Hematopoietic multipotent progenitor cell treated with erythropoietin and hydrocortisone succinate and interleukin-3 and kit ligand, for 6 days (in vitro differentiated cells): ENCODE data around the gene CCDC33.
A peak's percentile ranks its signal among the peaks of the same experiment; 100 is the strongest.

Experiments used
- DNase-seq: peaks from one replicate; pipeline ENCODE4 v3.0.0-alpha.2; 2015

Gene CCDC33

DNA sequence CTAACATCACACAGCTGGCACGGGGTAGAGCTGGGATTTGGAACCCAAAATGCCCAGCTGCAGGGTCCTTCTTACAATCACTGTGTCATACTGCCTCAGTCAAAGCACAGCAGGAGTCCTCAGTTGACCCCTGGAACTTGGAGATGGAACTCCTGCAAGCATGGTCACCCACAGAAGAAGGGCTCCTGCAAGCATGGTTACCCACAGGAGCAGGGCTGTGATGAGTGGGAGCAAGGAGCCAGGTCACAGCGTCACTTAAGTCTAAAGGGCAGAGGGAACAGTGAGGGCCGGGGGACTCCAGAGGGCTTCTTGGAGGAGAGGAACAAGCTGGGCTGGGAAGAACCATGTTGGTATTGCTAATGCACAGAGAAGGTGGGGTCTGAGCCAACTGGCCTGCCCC, 24.9 kb downstream of the CCDC33 start:
- no peak for DNase-seq

DNA sequence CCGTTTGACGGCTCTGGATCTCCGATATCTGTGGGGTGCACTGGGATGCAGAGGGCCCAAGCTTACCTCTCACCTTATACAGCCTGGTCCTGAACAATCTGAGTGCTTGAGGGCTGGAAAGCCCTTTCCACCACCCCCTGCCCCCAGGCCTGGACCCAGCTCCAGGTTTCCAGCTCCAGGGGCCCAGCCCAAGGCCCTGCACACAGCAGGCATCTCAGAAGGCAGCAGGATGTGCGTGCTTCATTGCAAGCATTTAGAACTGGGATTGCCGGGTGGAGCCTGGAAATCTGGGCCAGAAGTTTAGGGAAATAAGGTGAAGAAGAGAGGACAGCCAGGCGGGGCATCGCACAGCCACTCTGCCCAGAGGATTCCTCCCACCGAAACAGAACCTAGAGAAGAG, 25.6 kb downstream of the CCDC33 start:
- no peak for DNase-seq

DNA sequence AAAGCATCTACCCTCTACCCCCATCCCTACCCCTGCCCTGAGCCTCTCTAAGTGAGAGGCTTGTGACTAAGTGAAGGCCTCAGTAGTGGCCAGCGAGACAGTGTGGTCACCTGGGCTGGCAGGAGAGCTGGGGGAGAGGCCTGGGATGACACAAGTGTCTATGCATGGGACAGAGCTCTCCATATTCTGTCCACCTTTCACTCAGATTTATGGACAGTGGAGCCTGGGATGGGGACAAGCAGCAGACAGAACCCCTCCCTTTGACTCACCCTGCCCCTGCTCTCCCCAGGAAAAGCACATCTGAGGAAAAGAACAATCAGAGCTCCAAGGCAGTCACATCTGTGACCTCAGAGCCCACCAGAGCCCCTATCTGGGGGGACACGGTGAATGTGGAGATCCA, 26.0 kb downstream of the CCDC33 start:
- DNase-seq, result no peak

DNA sequence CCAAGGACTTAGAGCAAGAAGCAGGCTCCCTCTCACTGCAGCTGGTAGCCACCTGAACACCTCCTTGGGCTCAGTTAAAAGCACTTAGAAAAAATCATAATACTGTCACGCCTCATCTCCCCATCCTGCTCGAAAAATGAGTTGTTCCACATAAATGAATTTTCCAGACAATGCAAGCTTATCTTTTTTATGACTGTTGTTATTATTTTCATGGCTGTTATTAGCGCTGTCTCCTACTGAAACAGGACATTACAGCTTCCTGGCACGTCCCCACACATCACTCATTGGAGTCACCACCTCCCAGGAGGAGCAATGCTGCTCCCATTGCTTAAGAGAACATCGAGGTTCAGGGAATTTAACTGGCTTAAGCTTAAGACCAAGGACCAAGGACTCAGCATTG, 26.5 kb downstream of the CCDC33 start:
- no peak for DNase-seq

DNA sequence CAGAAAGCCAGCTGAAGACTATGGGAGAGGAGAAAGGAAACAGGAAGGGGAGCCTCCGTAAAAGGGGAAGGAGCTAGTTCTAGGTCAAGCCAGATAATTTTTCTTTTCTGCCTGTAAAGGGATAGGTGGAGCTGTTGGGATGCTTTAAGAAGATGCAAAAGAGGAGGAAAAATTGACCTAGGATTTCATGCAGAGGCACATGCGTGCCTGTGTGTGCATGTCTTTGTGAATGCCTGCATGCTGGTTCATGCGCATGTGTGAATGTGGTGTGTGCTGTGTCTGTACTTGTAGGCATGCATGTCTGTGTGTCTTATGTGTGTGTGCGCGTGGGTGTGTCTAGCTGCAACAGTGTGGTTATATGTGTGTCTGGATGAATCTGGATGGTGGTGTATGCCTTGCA, 27.3 kb downstream of the CCDC33 start:
- DNase-seq, result no peak

DNA sequence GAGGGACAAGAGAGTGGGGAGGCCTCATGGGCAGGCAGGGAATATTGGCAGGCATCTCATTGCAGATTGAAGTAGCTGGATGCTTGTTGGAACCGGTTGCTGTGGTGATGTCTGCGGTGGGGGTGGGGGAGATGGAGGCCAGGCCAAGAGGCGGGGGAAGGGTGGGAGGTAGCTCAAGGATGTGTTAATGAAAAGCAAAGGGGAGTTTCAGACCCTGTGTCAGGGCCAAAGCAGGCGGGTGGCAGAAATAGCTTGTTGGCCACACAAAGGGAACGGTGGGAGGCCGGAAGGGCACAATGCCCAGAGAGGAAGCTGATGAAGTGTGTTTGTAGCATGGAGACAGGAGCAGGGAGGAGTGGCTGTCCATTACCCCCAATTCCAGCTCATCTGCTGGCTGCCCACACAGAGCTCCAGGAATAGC, 28.0 kb downstream of the CCDC33 start:
- no peak for DNase-seq

DNA sequence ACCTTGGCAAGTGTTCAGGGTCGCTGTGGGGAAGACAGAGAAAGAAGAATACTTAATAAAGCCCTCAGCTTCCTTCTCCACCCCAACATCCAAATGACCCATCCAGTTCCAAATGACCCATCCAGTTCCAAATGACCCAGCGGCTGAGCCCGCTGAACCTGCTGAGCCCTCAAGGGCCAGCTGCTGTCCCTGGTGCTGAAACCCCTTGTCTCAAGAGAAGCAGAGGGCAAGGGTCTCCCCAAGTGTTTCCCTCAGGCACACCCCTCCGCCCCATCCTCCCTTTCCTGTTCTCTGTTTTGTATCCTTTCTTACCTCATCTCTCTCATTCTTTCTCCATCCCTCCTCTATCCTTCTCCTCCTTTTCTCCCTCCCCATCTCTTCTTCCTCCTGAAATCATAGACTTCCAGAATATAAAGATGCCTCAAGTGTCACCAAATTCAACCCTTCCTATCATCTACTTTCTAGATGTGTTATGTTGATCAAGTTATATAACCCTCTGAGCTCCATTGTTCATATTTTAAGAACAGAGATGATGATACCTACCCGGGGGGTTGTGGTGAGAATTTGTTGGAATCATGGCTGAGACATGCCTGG, 29.0 kb downstream of the CCDC33 start:
- peak; percentile 74 for DNase-seq

DNA sequence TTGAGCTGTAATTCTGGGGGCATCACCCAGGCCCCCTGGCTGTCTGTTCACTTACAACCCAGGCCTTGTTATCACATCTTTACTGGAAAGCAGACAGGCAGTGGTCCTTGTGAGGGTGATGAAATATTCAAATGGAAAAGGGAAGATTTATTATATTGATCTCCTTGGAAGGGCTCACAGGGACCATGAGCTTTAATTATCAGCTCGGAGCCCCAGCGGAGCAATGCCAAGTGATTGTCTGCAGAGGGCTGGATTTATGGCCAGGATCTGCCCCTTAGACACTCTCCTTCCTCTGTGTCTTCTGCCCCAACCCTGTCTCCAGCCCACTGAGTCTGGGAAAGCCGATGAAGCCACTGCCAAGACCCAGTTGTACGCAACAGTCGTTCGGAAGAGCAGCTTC, 31.9 kb downstream of the CCDC33 start:
- DNase-seq, result no peak

DNA sequence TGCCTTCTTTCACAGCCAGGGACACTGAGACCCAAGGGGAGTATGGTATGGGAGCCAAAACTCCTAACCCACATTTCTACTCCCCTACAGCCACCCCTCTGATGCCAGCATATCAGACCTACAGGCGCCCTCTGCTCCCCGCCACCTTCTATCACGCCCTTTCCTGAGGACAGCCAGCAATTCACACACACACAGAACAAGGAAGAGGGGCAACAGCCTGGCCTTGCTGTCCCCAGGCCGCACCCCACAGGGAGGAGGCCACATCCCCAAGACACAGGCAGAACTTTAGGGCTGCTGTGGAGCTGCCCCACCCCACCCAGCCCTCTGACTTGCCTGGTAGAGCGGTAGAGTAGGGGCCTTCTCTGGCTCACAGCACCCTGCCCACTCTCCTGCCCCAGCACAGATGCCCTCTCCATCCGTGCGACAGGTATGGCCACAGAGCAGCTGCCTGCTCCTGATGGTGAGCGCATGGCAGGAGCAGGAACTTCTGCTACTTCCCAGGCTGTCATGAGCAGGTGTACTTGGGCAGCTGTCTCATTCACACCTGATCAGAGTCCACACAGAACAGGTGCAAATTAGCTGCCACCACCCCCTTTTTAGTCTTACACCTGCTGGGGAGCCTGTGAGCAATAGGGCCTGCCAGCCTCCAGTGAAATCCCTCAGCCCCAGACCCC, 33.4 kb downstream of the CCDC33 start:
- DNase-seq, result no peak

DNA sequence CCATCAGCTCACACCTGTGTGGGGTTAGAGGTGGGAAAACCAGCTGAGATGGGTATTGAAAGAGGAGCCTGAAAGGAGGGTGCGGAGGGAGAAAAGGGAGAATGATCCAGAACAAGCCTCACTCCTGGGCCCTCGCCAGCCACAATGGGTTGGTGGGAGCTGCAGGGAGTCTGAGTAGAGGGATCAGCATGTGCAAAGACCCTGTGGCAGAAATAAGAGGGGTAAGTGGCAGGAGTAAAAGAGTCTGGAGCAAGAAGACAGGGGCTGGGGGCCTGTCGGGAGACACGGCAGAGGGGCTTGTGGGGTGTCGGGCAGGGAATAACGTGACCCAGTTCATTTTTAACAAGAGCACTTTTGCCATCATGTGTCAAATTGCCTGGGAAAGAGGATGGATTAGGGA, 34.0 kb downstream of the CCDC33 start:
- no peak for DNase-seq

DNA sequence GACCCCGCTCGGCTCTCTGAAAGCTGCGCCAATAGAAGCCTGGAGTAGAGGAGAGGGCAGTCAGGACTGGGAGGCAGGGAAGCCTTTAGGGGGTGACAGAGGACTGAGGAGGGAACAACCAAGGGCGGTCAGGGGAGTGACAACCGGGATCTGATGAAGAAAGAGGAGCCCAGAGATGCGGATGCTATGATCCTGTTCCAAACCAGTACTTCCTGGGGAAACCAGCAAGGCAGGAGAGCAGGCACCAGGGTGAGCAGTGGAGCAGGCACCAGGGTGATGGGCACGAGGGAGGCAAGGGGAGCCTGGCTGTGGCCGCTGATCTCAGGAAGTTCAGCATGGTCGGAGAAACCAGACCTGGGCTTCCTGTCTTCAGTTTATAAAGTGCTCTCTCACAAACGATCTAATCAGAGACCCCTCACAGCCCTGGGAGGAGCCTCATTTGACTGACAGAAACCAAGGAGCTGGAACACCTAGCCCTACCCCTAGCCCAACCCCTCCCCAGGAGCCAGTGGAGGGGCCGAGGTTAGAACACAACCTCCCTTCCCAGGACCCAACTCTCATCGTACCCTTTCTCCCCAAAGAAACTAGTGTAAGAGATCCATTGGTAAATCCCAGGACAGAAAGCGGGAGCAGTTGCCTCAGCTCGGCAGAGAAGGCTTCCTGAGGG, 34.9 kb downstream of the CCDC33 start:
- DNase-seq, result peak; percentile 8

DNA sequence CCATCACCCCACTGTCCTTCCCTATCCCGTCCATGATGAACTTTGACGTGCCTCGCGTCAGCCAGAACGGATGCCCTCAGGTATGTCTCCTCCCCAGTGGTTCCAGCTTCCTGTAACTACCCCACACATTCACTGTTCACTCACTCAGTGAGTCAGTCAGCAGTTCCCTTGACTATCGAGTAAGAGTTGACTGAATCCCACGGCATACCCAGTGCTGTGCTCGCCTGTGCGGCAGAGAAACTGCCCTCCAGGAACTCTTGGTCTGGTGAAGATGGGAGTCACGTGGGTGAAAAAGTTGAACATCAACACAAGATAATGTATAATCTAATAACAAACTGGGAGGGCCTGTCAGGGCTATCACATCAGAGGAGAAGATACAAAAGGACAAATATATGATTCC, 36.7 kb downstream of the CCDC33 start:
- DNase-seq, result no peak

DNA sequence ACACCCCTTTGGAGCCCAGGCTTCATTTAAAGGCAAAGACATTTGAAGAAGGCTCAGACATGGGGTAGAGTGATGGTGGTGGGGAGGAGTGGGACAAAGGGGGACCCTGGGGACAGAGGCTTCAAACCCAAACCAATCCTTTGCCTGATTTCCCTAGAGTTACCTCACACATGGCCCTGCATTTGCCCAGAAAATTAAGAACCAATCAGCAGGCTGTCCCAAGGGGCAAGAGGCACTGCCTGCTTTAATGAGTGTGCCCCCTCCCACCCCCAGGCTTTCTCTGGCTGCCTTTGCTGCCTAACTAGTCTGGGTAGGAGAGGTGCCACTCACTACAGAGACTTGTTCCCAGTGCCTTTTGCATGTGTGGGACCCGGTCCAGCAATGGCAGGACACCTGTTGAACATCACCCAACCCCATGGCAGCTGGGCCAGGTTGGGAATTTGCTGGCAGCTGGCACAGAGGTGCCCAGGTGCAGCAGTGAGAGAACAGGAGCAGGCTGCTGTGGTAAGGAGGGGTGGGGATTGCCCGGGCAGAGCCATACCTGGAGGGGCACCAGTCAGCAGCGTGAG, 38.4 kb downstream of the CCDC33 start:
- no peak for DNase-seq

DNA sequence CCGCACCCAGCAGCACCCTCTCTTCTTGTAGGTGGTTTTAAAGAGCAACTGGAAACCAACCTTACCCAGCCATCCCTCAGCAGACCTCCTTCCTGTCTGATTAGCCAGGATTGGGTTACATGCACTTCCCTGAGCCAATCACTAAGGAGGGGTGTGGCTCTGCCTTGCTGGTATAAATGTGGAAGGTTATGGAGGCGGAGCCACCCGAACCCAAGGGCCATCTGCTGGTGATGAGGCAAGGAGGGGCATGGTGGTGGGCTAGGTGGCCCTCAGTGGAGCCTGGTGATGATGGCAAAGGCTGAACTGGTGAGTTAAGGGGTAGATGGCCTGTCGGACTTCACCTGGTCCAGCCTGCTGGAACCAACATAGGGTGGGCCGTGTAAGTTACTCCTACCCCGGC, 39.8 kb downstream of the CCDC33 start:
- peak; percentile 30 for DNase-seq

DNA sequence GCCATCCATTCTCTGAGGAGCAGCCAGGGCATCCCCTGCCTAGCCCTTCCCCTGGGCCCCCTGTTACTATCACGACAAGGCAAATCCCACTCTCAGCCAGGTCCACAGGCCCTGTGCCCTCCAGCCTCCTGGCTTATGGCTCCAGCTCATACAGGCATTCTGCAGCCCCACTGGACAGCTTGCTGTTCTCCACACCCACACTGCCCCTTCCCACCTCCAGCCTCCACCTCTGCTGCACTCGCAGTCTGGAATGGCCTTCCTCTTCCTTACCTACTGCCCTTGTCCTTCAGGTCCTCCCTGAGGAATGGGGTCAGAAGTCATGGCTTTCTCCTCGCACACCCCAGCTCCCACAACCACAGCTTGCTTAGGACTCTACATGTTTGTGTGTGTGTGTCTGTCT, 40.4 kb downstream of the CCDC33 start:
- no peak for DNase-seq

DNA sequence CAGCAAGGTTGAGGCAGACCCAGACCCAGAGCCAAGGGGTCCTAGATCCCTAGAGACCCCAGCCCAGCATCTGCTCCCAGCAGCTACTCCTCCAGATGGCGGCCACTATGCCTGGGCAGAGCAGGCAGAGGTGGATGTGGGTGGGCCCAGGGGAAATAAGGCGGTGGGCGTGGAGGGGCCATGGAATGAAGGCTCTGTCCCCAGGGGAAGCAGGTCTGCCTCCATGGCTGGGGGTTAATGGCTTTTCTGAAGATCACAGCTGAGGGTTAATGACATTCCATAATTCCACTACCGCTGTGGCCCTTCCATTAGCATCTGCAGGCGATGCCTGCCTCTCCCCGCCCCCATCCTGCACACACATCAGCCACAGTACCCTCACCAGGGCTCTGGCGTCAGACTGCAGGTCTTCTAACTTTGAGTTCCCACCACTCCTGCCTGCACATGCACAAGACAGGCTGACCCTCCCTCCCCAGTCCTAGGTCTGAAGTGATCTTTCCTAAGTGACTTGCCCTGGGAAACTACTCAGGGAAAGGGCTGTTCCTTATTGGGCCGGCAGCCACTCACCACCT, 41.2 kb downstream of the CCDC33 start:
- DNase-seq, result no peak

DNA sequence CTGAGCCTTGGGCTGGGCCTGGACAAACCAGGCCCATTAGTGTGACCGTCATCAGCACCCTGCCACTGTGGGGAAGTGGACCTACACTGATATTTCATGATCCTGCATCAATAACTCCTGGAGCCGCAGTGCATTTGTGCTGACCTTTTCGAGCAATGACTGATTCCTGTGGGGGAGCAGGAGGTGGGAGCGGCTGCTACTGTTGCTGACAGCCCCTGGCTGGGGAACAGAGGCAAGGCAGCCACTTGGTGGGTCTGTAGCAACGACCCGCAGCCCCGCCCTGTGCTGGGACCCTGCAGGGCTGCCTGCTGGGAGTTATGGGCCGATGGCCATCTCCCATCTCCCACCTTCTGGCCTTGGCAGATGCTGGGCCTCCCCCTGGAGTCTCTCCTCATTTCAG, 42.1 kb downstream of the CCDC33 start:
- no peak for DNase-seq

DNA sequence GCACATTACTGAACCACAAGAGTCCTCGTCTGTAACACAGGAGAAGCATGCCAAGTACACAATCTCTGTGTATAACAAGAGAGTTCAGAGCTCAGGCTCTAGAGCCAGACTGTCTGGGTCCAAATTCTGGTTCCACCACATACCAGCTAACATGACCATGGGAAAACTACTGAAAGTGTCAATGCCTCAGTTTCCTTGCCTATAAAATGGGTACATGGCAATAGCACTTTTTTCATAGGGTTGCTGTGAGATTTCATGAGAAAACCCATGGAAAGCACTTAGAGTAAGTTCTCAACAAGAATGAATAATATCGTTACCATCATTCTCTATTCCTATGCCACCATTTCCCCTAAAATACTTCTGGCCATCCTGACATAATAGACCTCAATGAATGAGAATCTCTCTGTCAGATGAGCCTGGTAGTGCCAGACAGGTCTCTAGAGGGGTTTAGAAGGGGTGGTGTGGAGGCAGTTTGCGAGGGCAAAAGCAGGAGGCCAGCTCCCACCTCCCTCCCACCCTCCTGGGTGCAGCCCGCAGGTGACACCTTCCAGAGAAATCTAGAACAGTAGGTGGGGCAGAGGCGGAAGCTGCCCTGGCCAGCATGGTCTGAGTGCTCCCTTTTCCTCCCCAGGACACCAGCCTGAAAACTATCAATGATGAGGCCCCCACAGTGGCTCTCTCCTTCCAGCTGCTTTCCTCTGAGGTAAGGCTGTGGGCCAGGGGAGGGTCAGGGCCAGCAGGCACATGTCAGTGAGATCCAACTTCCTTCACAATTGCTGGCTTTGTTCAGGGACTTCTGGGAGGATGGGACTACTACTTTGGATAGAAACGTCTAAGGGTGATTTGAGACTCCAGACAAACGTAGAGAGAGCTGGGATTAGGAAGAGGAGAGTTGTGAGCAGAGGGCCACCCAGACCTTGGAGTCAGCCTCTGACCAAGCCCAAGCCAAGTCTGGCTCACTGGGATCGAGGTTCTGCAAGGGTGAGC, 45.3 kb downstream of the CCDC33 start:
- DNase-seq, result no peak

DNA sequence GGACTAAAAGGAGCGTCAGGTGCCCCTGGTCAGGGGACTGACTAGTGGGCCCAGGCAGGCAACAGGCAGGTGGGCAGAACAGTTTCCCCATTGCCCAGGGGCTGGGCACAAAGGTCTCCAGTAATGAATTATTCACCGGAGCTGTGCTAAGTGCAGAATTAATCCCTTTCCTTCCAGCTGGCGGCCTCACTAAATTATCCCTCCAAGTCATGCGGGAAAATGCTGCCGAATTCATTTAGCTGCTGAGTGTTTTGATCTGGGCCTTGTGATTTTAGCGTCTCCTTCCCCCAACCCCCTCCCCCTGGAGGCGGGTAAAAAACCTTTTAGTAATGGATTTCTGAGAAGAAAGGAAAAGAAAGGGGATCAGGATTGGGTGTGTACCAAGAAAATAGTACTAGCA, 47.2 kb downstream of the CCDC33 start:
- DNase-seq, result no peak

DNA sequence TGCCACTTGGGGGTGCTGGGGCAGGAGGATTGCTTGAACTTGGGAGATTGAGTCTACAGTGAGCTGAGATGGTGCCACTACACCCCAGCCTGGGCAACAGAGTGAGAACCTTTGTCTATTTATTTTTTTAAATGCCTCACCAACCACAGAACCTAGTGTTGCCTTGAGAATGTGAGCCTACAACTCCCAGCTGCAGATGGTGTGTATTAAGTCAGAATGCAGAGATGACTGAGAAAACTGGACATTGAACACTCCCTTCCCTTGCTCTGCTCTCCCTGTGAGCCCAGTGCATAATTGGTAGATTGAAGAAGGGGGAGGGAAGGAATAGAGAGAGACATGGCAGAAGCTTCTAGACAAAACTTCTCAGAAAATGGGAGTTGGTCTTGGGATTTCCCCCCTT, 53.5 kb downstream of the CCDC33 start:
- no peak for DNase-seq

DNA sequence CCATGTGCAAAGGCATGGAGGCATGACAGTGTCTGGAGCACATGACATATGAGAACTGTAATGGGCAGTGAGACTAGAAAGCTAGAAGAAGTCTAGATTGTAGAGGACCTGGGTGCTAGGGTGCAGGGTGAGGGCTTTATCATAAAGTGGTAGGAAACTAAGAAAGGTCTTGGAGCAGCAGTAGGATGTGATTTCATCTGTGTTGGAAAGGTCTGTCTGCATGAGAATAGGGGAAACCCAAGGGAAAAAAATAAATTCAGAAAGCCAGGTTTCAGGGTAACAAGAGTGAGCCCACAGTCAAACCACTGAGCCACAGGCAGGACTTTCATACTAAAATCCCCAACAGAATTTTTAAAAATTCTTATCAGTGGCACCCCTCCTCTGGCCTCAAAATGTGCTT, 54.5 kb downstream of the CCDC33 start:
- no peak for DNase-seq
